Retinal pigment epithelial cell (primary cell): Measurements from ENCODE around the gene ETS2.

Source experiments
- DNase-seq: peaks from one replicate; pipeline ENCODE4 v3.0.0-alpha.2; 2010; ENCODE audit warnings: low read depth
- H3K4me3 ChIP-seq: 2 replicates; pipeline ENCODE4 v1.5.1; 2011; ENCODE audit warnings: mild to moderate bottlenecking, low read length, control low read depth, moderate library complexity
- CTCF ChIP-seq: conservative IDR thresholded peaks from 2 replicates; pipeline ENCODE4 v1.5.1; 2011; ENCODE audit warnings: low read depth, low read length, control low read depth, inconsistent platforms

The ETS2 gene

GRCh38 chr21:38817371-38818324 lies 11.9 kb downstream of the ETS2 start:
- DNase-seq: no peak
- no peak for TF ChIP-seq CTCF
- no peak overlapping the region for H3K4me3 ChIP-seq

GRCh38 chr21:38818325-38818723 lies 12.6 kb downstream of the ETS2 start:
- no peak for TF ChIP-seq CTCF
- H3K4me3 ChIP-seq: no peak overlapping the region
- DNase-seq: no peak

- no peak for DNase-seq
- H3K4me3 ChIP-seq: no peak overlapping the region
- no peak for TF ChIP-seq CTCF
Observed at GRCh38 chr21:38819051-38819718, 13.5 kb downstream of the ETS2 start.

- DNase-seq: peak; percentile 70
- no peak for TF ChIP-seq CTCF
- no peak overlapping the region for H3K4me3 ChIP-seq
Observed at GRCh38 chr21:38819719-38820159, 14.0 kb downstream of the ETS2 start.

- H3K4me3 ChIP-seq: no peak overlapping the region
- no peak for TF ChIP-seq CTCF
- no peak for DNase-seq
Observed at GRCh38 chr21:38820471-38821239, 14.9 kb downstream of the ETS2 start.

- H3K4me3 ChIP-seq: no peak overlapping the region
- DNase-seq: no peak
- no peak for TF ChIP-seq CTCF
Observed at GRCh38 chr21:38821248-38821647, 15.5 kb downstream of the ETS2 start.
